HG03520 (cell line): ENCODE measurements around the gene KIRREL1.

Experiments
- ATAC-seq: cut with Tn5 transposase; IDR thresholded peaks from one replicate; pipeline ENCODE4 v1.9.1; 2021; ENCODE audit warnings: mild to moderate bottlenecking, moderate library complexity; ENCODE audit not compliant: unreplicated experiment

KIRREL1 gene

DNA sequence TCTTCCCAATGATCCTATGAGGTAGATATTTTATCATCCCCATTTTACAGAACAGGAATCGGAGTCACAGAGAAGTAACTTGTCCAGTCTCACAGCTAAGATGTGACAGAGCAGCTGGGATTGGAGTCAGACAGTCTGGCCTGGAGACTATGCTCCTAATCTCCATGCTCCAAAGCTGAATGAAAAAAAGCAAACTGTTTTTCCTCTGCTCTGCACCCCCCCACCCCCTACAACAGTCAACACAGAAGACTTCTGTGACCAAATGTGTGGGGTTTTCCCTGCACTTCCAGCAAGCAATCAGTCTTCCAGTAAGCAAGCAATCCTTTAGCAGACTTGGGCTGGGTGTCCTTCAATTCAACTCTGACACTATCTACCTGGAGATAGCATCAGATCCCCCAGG is 33.2 kb downstream of the KIRREL1 start:
- no peak for ATAC-seq

DNA sequence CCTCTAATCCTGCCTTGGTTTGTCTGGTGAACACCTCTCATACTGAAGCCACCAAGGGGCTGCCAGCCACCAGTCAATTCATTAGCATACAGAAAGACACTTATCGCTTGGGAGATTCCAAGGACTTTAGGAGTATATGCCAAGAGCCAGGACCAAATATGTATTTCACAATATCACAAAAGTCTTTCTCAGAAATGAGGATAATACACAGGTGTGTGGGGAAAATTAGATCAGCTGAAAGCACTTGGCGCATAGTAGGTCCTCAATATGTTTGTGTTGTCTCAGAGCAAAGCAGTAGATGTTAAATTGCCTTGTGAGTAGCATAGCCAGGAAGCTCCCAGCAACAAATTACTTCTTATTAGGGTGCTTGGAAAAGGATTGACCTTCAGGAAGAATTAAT is 34.1 kb downstream of the KIRREL1 start:
- ATAC-seq, result no peak

DNA sequence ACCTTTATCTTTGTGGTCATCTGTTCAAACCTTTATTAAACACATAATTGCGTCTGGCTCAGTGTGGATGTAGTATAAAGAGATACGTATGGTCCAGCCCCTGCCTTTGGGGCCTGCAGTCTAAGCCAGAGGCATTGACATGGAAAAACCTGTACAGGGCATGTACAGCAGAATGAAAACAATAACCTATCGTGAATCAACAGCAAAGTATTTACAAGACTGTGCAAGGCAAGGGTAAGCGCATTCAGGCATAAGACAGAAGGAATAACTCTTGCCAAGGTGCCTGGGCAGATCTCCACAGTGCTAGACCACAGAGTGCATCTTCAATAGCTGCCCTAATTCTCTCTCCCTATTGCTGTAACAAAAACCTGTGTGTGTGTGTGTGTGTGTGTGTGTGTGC is 35.5 kb downstream of the KIRREL1 start:
- no peak for ATAC-seq

DNA sequence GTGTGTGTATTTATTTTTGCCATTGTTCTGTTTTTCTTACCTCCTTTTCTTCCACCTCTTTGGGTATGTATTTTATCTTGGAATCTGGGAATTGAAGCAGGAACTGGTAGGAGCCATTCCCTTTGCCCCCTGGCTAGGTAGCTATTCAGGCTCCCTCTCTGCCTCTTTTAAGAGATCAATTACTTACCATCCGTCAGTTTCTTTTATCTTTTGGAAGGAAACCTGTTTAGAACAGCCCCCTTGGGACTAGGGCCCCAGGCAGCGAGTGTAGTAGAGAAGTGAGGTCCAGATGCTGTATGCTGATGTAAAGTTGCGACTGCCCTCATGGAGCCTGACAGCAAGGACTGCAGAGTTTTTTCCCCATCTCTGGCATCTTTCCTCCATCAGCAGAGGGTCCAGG is 41.6 kb downstream of the KIRREL1 start:
- ATAC-seq, result no peak

DNA sequence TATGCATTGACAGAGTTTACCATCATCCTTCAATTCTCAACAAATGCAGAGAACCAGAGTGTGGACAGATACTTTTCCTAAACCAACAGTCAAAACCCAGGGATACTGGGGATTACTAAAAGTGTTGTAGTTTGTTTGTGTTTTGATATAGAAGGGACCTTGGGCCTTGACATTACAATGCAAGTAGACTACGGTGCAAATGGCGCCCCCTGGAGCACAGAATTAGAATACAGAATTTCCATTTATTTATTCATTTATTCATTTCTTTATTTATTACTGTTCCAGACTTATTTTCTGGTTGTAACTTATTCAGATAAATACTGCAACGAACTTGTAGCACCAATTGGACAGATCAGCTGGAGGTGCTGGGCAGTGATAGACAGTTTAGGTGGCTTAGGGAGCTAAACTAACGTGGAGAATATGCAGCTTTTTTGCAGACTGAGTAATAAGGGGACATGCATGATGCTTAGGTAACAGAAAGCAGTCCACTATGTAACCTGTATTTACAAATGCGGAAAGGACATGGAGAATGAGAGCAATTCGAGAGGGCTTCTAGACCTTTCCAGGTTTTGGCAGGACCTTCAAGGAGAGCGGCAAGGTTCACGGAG is 42.6 kb downstream of the KIRREL1 start:
- ATAC-seq, result no peak

DNA sequence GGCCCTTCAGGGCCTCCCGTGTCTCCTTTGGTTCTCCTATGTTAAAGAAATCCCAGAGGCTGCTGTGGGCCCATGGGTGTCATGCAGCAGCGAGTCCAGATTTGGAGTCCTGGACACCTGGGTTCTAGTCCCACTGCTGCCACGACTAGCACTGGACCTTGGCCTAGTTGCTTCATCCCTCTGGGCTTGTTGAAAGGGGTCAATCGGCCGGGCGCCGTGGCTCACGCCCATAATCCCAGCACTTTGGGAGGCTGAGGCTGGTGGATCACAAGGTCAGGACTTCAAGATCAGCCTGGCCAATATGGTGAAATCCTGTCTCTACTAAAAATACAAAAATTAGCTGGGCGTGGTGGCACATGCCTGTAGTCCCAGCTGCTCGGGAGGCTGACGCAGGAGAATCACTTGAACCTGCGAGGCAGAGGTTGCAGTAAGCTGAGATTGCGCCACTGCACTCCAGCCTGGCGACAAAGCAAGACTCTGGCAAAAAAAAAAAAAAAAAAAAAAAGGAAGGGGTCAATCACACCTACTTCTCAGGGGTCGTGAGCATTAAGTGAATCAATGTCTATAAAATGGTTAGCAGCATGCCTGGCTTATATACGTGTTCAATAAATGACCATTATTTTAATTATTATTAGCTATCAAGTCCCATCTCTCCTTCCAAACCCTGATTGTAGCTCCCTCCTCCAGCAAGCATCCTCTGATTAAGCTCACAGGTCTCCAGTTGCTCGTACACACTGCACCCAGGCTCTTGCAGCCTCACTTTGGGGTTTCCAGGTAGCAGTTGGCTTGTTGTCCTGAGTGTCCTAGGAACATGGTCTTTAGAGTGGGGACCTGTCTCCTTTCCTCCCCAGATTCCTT is 43.8 kb downstream of the KIRREL1 start:
- ATAC-seq, result no peak

DNA sequence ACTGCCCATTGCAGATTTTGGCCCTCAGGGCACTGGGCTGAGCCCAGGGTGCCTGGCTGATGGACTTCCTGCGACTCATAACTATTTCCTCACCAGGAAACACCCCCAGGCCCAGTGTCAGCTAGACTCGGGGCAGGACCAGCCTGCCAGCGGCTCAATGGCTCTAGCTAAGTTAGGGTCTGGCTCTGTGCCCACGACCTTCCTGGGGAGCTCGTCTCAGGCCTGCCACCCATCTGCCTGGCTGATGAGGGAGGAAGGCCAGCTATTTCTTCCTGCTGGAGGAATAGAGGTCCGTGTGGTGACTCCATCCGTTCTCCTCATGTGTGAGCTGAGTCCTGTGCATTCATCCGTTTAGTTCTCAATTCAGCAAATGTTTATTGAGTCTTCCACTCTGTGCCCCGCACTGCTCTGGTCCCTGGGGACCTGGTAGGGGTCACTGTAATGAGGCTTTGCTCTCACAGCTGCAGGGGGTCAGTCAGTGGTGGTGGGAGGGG is 44.5 kb downstream of the KIRREL1 start:
- ATAC-seq, result no peak

DNA sequence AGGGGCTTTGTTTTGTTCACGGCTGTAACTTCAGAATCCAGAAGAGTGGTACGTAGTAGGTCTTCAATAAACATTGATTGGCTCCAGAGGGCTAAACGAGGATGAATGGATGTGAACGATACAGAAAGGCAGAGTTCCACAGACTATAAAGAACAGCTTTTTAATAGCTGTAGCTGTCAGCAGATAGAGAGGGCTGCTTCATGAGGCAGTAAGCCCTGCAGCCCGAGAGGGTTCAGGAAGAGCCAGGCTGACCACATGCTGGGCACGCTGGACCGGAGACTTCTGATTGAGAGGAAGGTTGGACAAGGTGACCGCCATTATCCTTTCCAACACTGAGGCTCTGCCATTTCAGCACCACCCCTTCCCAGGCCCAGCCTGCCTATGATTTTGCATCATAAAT is 45.3 kb downstream of the KIRREL1 start:
- no peak for ATAC-seq

DNA sequence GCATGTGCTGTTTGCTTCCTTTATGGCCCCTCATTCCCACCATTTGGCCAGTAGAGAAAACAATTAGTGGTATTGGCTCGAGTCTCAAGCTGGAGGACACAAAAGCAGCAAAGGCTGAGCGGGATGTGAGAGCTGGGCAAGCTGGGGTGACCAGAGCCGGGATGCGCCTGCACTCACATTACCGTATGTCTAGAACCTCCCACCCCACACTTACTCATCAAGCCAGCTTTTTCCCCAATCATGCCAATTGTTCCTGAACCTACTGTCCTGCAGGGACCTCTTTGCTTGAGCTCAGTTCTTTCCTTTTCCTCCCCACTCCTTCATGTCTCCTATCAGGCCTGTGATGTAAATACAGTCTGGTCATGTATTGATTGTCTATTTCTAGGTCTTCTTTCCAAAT is 45.9 kb downstream of the KIRREL1 start:
- ATAC-seq, result no peak

DNA sequence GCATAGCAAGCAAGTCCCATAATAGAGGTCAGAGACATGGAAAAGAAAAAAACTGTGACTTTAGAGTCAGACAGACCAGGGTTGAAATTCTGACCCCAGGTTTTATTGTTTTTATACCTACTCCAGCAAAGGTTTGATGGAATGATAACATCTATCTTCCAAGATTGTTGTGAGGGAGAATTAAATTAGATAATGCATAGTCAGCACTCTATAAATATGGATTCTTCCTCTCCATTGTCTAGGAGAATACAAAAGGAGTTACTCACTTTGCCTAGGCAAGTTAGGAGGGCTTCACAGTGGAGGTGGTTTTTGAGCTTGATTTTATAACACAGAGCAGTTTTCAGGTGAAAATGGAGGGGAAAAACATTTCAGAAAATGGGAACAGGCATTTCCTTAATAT is 46.9 kb downstream of the KIRREL1 start:
- ATAC-seq, result no peak

DNA sequence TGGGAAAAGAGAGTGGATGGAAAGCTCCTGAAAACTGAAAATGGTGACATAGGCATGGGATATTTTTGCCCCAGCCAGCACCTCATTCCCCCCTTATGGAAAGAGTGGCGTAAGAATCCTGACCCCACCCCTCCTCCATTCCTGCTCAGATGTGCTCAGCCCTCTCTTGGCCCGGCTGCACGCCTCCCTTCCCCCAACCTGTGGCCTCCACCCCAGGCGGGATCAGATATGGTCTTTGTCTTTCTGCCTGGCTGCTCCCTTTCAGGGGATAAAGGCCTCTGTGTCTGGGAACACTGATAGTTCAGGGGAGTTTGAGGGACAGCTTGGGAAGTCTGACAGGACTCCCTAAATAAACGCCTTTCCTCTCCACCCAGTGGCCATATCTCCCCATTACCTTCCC is 49.8 kb downstream of the KIRREL1 start:
- no peak for ATAC-seq

DNA sequence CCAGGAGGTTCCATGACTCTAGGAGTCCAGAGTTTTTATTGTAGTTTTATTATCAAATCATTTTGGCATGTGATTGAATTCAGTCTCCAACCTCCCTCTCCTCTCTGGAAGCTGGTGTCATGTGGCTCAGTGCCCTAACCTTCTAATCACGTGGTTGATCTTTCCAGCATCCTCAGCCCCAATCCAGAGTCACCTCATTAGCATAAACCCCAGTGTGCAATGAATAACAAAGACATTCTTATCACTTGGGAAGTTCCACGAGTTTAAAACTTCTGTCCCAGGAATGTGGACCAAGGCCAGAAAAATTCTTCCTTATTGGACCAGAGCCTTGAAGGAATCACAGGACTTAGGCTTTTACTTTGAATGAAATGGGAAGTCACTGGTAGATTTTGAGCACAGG is 52.2 kb downstream of the KIRREL1 start:
- no peak for ATAC-seq

DNA sequence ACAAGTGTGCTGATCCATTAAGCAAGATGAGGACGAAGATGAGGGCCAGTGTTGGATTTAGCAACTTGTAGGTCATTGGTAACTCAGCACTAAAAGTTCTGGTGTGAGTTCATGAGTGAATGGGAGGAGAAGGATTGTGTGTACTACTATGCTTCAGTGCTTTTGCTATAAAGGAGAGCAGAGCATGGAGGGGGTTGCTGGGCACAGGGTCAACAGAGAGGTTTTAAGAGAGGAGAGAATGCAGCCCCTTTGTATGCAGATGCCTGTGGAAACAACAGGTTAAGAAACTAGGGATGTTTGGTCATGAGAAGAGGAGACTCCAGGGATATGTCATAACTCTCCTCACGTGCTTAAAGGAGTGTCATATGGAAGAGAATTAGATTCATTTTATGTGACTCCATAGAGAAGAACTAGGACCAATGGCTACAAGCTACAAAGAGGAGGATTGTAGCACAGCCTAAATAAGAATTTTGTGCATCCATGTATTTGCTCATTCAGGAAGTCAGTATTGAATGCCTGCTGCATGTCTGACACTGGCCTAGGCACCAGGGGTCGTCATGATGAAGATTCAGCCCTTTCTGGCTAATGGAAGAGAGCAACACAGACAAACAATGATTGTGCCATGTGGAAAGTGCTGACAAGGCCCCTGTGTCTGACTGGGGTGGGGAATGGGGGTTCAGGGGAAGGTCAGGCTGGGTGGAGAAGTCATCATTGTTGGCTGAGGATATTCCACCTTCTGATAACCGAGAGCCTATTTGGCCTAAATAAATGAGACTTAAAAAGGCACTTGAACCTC is 53.5 kb downstream of the KIRREL1 start:
- no peak for ATAC-seq

DNA sequence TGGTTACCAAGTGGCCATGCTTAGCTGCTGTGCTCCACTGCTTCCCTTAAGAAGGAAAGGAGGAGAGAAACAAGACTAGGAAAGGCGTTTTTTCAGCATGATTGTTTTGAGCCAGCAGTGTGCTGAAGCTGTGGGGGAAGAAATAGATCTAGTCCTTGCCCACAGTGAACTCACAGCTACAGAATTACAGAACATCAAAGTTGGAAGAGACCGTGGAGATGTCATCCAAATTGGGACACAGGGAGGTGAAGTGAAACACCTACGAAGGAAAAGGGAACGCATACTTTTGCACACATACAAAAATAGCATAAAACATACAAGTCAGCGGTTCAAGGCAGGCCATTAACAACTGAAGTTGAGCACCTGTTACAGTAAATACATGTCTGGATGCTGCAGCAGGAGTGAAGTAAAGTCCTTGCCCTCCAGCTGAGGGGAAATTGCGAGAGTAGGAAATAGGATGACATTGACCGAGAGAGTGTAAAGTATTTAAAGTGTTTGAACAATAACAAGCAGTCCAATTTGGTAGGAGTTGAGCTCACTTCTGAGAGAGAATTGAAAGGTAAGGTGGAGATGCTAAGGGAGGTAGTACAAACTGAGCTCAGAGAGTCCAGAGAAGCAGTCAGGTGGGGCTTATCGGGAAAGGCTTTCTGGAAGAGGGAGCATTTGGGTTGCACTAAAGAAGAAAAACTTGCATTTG is 55.1 kb downstream of the KIRREL1 start:
- ATAC-seq, result no peak

DNA sequence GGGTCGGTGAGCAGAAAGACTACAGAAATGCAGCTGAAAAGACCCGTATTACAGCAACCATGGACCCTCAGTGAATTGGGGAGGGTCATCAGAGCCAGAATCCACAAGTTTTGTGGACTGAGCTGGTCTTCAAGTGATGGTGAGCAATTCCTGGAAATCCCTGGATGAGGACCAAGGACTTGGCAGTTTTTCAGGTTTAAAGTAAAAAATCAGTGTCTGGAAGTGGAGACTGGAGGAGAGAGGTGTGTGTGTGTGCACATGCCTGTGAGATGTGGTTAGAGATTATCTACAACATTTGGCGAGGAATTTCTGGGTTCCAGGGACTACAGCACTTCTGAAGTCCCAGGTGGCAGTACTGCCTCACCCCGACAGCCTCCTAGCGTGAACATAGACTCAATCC is 56.4 kb downstream of the KIRREL1 start:
- ATAC-seq, result no peak

DNA sequence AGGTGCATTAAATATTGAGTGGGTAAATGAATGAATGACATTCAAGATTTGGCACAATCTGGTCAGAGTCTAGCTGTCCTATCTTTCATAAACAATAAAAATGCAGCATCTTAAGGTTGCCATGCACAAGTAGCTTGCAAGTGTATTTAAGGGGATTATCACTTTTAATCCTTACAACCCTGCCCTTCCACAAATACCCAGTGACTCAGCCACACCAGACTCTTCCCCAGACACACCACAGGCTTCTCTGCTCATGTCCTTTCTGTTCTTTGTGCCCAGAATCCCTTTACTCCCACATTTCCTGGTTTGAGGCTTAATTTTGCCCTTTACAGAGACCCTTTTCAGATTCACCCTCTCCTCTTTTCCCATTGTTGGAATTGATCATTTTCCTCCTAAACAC is 59.8 kb downstream of the KIRREL1 start:
- ATAC-seq, result no peak

DNA sequence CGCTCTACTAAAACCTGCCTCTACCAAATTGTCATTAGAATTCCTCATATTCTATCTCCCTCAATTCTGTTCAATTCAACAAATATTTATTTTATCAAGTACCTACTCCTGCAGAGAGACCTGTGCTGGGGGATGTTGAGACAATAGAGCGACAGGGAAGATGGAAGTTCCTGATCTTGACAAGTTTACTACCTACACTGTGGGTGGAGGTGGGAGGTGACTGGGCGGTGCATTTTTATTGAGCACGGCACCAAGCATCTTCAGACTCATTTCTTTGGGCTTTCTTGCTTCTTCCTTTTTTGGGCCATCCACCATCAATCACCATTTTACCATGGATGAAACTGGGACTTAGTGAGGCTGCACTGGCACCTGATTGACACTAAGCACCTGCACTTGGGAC is 61.3 kb downstream of the KIRREL1 start:
- no peak for ATAC-seq

DNA sequence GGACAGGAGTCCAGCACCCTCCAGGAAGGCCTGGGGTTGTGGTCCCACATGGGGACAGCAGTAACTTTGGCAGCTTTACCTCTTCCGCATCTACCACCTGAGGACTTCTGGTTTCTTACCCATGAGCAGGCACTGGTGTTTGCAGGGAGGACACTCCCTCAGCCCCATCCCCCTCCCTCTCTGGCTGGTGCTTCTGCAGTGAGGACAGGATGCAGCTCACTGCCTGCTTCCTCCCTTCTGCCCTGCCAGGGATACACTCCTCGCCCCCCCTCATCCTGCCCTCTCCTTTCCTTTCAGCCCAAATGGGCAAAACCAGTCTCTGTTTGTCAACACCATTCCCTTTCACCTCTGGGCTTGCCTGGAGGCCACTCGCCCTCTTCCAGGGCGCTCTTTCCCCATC is 62.4 kb downstream of the KIRREL1 start:
- no peak for ATAC-seq

DNA sequence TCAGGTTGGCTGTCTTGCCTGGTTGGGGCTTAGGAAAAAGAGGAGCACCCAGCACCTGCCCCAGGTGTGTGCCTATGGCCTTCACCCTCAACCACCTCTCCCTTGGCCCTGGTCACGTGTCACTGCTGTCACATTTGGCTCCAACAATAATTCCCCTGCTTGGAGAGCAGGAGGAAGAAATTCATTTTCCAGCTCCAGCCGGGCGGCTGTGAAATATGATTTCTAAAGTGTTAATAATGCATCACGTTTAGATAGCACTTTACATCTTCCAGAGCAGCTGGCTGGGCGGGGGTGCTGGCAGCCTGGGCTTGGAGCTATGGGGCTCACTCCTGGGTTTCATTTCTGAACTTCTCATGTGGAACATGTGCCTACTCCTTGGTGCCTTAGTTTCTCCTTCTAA is 63.1 kb downstream of the KIRREL1 start:
- no peak for ATAC-seq

DNA sequence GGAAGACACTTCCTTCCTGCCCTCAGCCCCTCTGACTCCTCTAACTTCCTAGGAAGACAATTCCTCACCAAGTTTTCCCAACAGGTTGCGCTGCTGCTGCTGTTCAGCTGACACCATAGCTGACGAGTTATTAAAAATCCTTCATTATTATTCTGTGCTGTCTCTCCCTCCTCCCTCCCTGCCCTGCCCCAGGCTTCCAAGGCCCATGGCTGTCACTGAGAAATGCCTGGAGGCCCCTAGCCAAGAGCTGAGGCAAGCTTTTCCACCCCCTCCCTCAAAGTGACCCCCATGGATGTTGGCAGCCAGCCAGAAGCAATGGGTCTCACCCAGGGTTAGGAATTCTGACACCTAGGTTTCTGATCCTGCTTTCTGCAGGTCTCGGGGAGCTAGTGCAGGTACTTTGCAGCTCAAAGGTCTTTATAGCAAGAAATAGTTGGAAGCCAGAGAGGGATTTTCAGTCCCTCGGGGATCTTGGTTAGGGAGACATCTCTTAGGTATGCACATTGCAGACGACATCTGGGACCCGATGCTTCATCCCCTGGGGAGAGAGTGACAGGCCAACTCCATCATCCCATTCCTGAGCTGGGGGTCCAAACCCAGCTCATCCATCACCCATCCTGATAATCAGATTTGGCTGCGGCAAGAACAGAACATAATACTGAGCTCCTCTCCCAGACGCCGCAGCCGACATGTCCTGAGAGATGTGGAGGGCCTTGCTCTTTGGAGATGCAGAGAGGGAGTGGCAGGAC is 65.0 kb downstream of the KIRREL1 start:
- ATAC-seq, result no peak
